Endothelial cell of umbilical vein (primary cell): ENCODE measurements around the gene KIFC1.

Experiments used
- MYC ChIP-seq: IDR thresholded peaks from one replicate; pipeline ENCODE4 v1.6.1; 2011; ENCODE audit warnings: mild to moderate bottlenecking, low read depth, low read length
- TF ChIP-seq, protein P1 (sequence below), 2 donors: IDR thresholded peaks; 1 replicate in 1 of 2; 2 replicates in 1 of 2; pipeline ENCODE4 v1.5.1; 2011; ENCODE audit warnings: low read length in 2 of 2, mild to moderate bottlenecking in 2 of 2, moderate library complexity in 2 of 2, control low read depth in 1 of 2, inconsistent platforms in 1 of 2, low read depth in 1 of 2; ENCODE audit not compliant: insufficient read depth in 1 of 2; ENCODE audit errors: extremely low read depth in 1 of 2

DNA sequence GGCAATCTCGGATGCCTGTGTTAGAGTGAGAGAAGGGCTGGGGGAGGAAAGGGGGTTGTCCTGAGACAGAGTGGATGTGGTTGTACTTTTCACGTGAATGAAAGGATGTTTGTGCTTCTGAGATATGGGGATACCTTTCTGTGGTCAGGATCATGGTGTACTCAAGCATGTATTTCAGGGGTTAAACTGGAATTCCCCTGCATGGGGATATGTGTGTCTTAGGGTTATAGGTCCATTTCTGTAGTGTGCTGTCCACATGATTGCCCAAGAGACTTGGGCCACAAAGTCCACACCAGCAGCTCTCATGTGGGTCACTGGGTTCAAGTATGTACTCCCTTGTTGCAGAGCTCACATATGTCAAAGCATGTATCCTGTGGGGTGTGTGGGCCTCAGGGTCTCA lies 38.7 kb downstream of the KIFC1 start:
- TF ChIP-seq, protein P1, sequence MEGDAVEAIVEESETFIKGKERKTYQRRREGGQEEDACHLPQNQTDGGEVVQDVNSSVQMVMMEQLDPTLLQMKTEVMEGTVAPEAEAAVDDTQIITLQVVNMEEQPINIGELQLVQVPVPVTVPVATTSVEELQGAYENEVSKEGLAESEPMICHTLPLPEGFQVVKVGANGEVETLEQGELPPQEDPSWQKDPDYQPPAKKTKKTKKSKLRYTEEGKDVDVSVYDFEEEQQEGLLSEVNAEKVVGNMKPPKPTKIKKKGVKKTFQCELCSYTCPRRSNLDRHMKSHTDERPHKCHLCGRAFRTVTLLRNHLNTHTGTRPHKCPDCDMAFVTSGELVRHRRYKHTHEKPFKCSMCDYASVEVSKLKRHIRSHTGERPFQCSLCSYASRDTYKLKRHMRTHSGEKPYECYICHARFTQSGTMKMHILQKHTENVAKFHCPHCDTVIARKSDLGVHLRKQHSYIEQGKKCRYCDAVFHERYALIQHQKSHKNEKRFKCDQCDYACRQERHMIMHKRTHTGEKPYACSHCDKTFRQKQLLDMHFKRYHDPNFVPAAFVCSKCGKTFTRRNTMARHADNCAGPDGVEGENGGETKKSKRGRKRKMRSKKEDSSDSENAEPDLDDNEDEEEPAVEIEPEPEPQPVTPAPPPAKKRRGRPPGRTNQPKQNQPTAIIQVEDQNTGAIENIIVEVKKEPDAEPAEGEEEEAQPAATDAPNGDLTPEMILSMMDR (IDR thresholded peaks at IDR 0.05; ENCODE audit: extremely low read depth in 1 of 2, insufficient read depth in 1 of 2, low read depth in 1 of 2, low read length in 2 of 2) = no peak
- TF ChIP-seq MYC = no peak
